Measurements from ENCODE around the gene INPP5B. TPM values are rescaled to one million over a fixed set of nuclear protein-coding genes. Genes with fewer than 3 reads are reported as not detected.
A peak's percentile ranks its signal among the peaks of the same experiment; 100 is the strongest.

Gene INPP5B
- total RNA-seq, 1 donor from 2014 or later: 19.4 TPM

DNA sequence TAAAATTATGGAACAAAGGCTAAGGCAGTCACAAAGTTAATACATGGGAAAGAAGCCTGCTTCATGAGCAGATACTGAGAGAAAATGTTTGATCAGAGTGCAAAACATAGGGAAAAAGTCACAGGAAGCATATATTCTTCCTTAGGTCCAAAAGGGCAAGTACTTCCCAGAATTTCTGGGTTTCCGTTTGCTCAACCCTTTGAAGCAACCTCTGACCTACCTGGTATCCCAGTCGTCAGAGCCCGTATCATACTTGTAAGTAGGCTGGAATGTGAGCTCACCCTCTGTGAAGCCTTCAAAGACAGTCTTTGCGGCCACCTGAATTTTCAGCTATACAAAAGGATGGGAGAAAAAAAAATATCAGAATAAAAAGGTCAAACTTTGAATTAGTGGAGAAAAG is 67.0 kb downstream of the INPP5B start:
- ATAC-seq (no peak), DNase-seq (ENCODE audit: low spot score) (no peak)

DNA sequence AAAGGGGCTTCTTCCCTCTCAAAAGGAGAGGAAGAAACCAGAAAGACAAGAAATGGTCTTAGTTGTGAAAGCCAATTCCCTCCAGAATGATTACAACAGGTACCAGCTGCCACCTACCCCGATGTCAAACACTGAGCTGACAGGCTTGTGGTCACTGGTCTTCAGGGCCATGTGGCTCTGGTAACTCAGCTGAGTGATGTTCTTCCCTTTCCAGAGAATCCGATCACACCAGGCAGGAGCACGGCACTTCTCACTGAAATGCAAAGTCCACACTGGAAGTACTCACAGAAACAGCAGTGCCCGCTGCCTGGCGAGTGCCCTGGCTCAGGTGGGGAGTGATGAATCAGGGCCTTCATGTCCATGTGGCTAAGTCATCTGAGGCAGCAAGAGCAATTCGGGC is 68.8 kb downstream of the INPP5B start:
- ATAC-seq (peak; percentile 33), DNase-seq (ENCODE audit: low spot score) (no peak)

DNA sequence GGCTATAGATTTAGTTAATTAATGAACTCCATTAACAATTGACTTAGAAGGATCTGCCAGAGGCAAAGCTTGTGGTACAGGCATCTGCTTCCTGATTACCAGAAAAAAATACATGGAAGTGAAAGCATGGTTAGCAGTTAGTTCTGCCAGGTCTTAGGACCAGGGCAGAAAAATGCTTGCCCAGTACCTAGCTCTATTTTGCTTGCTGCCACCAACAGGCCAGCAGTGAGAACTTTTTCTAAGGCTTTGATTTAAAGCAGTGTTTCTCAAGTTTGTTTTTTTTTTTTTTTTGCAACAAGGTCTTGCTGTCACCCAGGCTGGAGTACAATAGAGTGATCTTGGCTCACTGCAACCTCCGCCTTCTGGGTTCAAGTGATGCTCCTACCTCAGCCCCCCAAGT is 71.0 kb downstream of the INPP5B start:
- ATAC-seq (no peak), DNase-seq (ENCODE audit: low spot score) (no peak)

DNA sequence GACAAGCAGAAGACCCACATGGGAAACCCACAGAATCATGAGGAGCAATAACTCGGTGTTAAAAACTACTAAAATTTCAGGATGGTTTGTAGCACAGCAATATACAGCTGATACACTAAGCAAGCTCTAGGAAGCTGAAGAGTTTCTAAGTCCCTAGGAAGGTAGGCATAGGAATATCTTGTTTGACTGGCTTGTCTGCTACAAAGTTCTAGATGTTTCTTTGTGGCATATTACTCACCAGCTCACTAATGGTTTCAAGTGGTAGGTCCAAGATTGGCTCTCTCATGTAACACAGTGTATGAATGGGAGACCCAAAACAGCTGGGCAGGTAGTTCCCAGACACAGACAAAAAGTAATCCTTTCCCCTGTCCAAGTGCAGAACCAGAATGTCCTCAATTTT is 74.2 kb downstream of the INPP5B start:
- ATAC-seq (no peak), DNase-seq (ENCODE audit: low spot score) (no peak)

DNA sequence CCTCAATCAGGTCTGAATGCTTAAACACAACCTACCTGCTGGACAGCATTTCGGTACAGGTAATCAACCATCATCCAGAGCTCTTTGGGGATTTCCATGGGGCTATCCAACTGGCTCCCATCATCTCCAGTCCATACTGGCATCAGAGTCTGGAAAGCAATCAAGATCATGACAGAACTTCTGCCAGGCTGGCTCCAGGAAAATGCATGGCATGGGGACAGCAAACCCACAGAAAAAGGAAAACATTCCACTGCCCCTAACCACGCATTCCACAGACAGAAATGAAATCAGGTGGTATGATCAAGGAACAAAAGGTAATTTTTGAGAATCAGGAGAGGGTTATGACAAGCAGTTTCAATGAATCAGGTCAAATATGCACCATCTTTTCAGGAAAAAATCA is 78.4 kb downstream of the INPP5B start:
- ATAC-seq (no peak), DNase-seq (ENCODE audit: low spot score) (no peak)

DNA sequence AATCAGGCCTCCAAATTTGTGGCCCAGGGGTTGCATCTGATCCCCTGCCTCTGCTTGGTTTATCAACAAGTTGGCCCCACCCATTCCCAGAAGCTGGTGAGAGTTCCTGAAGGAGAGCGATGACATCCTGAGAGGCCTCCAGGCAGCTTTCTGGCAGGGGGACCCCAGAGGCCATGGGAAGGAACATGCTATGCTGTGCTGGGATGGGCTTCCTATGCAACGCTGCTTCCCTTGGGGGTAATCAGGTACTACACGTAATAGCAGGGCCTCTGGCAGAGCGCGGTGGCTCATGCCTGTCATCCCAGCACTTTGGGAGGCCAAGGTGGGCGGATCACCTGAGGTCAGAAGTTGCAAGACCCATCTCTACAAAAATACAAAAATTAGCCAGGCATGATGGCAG is 79.1 kb downstream of the INPP5B start:
- ATAC-seq (no peak), DNase-seq (ENCODE audit: low spot score) (no peak)

DNA sequence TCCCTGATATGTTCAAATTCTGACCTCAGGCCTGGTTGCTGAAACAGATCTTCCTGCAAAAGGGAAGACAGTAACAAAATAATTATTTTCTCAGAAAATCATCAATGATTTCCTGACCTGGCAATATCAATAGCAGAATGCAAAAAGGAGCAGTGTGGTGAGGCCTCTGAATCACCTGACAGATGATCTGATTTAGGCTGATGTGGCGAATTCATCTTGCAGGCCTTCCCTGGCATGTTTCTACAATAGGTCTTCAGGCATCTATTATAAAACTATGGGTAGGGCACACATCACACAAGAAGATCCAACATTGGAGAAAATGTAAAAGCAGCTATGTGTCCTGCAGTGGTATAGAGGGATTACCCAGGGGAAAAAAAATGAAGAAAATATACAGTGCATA is 80.4 kb downstream of the INPP5B start:
- ATAC-seq (no peak), DNase-seq (ENCODE audit: low spot score) (no peak)

DNA sequence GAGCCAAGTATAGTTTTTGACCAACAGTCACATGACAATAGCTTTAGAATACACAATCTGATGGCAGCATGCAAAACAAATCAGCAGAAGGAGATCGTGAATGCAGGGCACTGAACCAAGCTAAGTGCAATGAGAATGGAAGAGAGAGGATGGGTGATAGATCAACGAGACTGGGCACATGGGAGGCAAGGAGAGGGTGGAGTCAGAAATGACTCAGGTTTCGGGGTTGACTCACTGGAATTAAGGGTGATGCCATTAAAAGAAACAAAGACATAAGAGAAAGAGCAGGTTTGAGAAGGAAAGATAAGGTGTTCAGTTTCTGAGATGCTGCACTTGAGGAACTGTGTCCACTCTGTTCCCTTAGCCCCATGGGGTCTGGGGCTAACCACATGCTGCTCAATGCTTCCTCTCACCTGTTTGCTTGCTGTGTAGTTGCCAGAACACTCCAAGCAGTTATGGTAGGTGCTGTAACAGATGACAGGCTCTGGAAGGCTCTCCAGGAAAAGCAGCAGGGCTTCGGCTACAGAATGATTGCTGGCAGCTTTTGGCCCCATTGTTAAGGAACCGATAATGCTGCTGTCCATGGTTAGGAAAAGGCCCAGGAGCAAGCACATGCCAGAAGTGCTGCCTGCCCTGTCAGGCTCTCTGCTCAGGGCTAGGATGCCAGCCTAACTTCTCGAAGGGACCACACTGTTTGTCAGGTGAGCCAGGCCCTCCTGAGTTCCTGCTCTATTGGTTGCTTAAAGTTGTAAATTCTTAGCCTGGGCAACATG is 81.3 kb downstream of the INPP5B start:
- DNase-seq (ENCODE audit: low spot score) (no peak), ATAC-seq (no peak)

DNA sequence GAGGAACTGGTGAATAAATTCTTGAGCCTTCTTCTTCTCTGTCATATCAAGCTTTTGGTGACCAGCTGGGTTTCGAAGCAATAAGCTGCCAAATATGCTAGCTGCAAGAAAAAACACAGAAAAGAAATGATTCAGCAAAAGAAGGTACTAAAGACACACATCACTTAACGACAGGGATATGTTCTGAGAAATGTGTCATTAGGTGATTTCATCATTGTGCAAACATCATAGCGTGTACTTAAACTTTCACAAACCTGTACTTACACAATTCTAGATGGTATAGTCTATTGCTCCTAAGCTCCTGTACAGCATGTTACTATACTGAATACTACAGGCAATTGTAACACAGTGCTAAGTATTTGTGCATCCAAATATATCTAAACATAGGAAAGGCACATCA is 84.5 kb downstream of the INPP5B start:
- ATAC-seq (no peak), DNase-seq (ENCODE audit: low spot score) (no peak)

DNA sequence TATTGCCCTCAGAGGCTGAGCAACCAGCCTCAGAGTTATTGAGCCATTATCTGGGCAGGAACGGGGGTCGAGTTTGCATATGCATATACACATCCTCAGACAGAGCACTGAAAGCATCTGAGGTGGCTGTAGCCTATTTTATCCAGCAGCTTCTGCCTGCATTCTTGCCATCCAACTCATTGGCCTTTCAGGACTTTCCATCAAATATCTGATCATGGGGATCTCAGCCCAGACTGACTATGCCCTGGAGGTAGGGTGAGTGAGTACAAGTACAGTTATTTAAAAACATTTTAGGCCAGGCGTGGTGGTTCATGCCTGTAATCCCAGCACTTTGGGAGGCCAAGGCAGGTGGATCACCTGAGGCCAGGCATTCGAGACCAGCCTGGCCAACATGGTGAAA is 85.7 kb downstream of the INPP5B start:
- ATAC-seq: no peak
- DNase-seq (ENCODE audit: low spot score): no peak

DNA sequence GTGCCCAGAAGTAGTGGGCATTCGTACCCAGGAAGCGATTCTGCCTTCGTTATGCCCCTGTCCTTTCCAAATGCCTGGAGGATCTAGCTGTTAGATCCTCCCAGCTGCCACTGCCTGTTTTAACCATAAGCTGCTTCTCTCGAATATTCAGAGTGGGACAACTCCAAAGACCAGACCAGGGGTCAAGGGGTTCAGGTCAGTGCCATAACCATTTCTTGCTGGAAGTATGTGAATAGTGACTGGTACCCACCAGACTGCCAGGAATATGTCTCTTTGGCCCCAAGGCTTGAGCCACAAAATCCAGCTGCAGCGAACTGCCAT is 86.5 kb downstream of the INPP5B start:
- ATAC-seq: no peak
- no peak for DNase-seq (ENCODE audit: low spot score)

DNA sequence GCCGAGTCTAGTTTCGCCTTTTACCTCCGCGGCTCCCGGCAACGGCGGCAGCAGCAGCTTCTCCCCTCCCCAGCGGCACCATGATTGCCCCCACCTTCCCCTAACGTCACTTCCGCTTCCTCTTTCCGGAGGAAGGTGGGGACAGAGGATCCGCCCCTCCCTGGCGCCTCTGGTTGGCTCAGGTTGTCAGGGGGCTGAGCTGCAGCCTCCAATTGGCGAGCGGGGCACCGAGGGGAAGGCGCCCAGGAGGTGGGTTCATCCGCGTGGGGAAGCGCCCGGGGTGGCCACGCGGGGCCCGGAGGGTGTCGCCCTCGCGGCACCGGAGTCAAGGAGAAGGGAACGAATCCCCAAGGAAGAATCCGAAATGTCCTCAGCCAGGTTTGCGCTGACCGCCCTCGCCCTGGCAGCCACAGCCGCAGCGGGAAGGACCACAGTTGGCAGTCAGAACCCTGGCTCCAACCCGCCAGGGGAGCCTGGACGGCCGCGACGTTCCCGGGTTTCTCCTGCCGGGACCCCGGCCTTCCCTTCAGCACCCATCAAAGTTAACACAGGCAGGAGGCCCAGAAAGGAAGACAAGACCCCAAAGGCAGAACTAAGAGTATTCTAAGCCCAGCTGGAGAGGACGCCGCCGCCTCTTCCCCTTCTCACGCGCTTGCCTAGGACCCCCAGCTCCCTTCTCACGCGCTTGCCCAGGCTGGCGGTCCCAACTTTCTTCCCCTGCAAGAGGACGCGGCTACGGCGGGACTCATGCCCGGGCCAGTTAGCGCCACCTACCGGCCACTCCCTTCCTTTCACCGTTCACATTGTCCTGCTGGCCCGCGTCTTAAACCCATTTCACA is 87.1 kb downstream of the INPP5B start, which contains the start of gene MTF1:
Gene MTF1 (minus strand): TSS at position 86 of the 839 bp plus-strand sequence. CDS start 1,934 bp downstream, outside the sequence.
- peak; percentile 98 for ATAC-seq

DNA sequence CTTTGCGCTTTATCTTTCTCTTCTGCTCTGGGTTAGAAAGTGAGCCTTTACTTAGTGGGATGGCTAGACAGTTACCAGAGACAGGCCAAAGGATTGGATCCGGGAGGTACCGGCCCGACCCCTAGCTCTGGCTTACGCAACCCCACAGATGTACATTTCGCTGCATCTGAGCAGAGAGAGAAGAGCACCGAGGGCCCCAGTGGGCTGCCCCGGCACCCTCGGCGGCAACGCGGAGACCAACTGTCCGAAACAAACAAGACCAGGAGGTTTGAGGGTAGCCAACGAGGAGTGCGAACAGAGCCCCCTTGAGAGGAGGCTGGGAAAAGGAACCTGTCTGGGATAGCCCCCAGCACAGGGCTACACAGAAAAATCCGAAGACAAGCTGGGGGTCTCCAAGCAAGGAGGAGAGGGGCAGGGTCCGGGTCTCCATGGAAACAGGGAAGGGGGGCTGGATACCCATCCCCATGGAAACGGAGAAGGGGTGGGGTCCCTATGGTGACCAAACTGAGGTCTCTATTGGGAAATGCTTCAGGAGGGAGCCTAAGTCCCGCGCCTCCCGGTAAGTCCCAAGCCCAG is 87.8 kb downstream of the INPP5B start:
- peak; percentile 3 for ATAC-seq
- peak; percentile 49 for DNase-seq (ENCODE audit: low spot score)

More for the DNA sequence above, 87.1 kb downstream of the INPP5B start, which contains the start of gene MTF1:
- DNase-seq (ENCODE audit: low spot score): peak; percentile 98

DNA sequence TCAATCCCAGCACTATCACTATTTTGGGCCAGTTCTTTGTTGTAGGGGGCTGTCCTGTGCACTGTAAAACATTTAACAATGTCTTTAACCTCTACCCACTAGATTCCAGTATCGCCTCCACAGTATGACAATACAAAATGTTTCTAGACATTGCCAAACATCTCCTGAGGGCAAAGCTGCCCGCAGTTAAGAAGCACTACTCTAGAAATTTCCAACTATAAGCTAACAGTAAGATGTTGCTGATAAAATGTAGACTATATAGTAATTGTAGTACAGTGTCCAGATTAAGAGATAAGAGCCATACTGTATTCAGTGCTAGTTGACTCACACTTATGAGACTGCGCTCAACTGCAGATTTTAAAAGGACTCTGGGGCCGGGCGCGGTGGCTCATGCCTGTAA is 92.4 kb downstream of the INPP5B start:
- DNase-seq (ENCODE audit: low spot score) (no peak), ATAC-seq (no peak)

DNA sequence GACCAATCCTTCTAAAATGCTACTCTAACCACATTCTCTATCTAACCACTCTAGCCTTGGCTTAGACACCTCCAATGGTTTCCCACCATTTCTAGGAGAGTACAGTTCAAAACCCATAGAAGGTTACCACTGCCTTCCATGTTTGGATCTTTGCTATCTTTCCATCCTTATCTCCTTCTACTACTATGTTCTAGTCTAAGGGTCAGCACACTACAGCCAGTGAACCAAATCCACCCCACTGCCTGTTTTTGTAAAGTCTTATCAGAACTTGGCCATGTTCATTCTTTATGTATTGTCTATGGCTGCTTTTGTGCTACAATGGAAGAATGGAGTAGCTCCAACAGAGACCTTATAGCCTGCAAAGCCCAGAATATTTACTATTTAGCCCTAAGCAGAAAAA is 93.7 kb downstream of the INPP5B start:
- no peak for DNase-seq (ENCODE audit: low spot score)
- ATAC-seq: no peak

DNA sequence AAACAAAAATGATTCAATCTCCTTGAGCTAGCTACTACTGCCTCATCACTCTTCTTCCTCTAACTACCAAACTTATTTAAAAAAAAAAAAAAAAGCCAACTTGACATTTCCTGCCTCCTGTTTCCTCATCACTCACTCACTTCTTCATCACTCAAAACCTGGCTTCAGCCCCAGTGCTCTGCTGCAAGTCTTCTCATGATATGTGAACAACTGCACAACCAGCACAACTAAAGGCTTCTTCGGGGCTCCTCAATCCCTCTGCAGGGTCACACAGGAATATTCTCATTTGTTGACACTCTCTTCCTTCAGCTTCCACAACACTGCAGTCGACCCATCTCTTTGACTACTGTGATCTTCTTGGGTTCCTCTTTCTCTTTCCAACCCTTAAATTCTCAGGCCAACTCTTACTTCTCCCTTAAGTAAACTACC is 95.1 kb downstream of the INPP5B start:
- DNase-seq (ENCODE audit: low spot score): no peak
- ATAC-seq: peak; percentile 14

DNA sequence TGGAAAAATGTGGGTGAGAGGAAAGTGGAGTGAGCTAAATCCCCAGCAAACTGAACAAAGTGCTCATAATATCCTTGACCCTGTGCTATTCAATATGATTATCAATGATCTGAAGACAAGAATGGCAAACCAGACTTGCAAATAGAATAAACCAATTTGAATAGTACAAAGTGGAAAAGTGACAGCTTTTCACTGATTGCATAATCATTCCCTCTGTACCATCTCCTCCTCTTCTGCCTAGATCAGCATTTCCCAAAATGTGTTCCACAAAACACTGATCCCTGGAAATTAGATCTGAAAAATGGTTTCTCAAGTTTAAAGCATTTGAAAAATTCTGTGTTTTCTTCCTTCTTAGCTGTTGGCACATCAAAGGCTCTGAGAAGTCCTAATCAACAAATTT is 95.6 kb downstream of the INPP5B start:
- DNase-seq (ENCODE audit: low spot score) (no peak), ATAC-seq (peak; percentile 75)

DNA sequence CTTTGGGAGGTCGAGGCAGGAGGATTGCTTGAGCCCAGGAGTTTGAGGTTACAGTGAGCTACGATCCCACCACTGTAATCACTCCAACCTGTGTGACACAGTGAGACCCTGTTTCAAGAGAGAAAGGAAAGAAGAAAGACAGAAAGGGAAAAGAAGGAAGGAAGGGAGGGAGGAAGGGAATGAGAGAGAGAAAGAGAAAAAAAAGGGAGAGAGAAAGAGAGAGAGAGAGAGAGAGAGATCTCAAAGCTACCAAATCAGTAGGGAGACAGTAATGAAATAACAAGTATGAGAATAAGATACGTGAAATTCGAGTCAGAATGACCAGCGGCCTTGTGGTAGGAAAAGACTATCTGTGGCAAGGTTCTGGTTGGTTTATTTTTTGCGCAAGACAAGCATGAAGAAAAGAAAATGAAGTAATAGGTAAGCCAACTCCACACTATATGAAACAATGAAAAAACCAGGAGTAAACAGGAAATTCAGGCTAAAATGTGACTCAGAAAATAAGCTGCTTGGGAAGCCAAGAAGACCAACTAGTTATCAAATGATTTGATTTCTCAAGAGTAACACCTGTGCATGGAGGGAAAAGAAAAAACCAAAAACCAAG is 96.4 kb downstream of the INPP5B start:
- no peak for DNase-seq (ENCODE audit: low spot score)
- no peak for ATAC-seq

DNA sequence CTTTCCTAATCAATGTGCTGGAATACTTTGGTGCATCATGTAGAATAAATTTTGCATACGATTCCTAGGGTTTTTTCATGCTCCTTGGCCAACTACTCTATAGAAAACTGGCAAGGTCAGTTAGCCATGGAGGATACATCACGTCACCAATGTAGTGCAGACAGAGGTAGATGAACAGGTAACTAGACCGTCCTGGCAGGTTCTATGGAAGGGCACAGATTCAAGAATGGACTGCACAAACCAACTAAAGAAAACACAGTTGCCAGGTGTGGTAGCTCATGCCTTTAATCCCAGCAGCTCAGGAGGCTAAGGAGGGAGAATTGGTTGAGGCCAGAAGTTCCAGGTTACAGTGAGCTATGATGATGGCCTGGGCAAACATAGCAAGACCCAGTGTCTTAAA is 97.4 kb downstream of the INPP5B start:
- DNase-seq (ENCODE audit: low spot score) (no peak), ATAC-seq (no peak)

DNA sequence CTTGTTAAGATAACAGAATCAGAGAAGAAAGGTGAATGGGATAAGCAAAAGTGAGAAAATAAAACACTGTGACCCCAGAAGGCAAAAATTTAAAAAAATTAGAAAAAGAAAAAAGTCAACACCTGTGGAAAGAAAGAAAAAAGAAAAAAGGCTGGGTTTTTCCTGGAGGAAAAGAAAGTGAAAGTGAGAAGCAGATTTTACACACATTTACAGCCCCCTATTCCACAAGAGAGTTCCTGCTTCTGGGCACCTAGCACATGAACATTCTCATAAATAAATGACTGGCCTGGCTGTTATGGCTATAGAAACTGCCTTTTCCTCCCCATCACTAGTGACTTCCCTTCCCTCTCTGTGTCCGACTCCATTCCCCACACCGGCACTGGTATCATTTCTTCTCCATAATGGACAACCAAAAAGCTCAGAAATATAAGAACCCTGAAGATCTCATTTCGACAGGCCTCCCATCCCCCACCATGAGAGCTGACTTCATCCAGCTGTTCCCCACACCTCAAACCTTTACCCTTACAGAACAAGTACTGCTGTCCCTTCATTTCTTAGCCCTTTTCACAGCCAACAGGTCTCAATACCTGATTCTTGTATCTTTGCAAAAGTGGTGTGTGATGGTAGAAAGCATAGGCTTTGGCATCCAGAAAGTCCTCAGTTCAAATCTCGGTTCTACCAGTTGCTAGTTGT is 100.1 kb downstream of the INPP5B start:
- ATAC-seq: no peak
- no peak for DNase-seq (ENCODE audit: low spot score)

DNA sequence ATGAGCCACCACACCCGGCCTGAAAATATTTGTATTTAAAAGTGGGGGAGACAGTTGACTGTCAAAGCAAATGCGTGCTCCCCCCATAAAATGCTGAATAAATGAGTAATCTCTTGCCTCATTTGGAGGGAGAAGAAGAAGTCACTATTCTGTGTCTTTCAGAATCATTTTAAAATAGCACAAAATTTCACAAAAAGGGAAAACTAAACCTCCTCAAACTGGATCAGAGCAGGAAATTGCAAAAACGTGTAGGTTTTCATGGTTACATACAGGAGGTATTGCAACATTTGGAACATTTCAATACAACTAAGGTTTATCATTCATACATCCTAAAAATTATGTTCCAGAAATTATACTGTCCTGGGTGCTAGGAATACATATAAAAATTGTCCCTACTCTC is 101.1 kb downstream of the INPP5B start:
- ATAC-seq: no peak
- DNase-seq (ENCODE audit: low spot score): no peak
